Measurements from ENCODE around the gene ATG4B.

ATG4B gene

DNA sequence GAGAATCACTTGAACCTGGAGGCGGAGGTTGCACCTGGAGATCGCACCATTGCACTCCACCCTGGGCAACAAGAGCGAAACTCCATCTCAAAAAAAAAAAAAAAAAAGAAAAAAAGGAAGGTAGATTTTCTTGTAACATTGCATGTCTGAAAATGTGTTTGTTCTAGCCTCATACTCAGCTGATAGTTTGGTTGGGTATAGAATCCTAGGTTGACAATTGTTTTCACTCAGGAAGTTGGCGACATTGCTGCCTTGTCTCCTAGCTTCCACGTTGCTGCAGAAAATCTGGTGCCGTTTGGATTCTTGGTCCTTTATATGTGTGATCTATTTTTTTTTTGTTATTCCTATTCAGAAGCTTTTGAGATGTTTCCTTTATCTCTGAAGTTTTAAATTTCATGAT is 69.0 kb downstream of the ATG4B start:
- Histone ChIP-seq H3K4me1 (ENCODE audit: control insufficient read depth, insufficient read depth, low read length) (peaks cover 7% of the 10 kb centered on the region), H3K9ac (ENCODE audit: low read depth, low read length) (no peak overlapping the region), H3K27me3 (ENCODE audit: control insufficient read depth, insufficient read depth, low read length) (no peaks in the 10 kb centered on the region), H3K9me3 (replicated peaks; ENCODE audit: low read length) (no peaks in the 10 kb centered on the region), H3K36me3 (ENCODE audit: insufficient read depth, low read length) (peaks cover 42% of the 10 kb centered on the region), H3K4me3 (ENCODE audit: low read length) (no peak overlapping the region), H3K4me2 (ENCODE audit: low read length) (no peak overlapping the region)

DNA sequence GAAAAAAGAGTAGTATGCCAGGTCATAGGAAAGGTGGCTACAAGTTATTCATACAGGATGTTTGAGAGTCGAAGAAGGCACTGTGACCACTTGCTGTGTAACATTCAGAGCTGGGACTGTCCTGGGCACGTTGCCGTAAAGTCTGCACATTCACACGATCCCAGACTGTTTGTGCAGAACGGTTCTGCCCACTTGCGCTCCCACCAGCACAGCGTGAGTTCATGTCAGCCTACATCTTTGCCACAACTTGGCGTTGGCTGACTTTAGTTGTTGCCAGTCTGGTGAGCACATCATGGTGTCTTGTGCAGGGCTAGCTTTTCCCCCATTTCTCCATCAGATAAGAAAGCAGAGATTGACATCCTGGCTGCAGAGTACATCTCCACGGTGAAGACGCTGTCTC is 71.4 kb downstream of the ATG4B start:
- Histone ChIP-seq H3K4me3 (ENCODE audit: low read length) (no peak overlapping the region), H3K4me1 (ENCODE audit: control insufficient read depth, insufficient read depth, low read length) (no peaks in the 10 kb centered on the region), H3K9me3 (replicated peaks; ENCODE audit: low read length) (no peaks in the 10 kb centered on the region), H3K4me2 (ENCODE audit: low read length) (no peak overlapping the region), H3K36me3 (ENCODE audit: insufficient read depth, low read length) (peaks cover 59% of the 10 kb centered on the region), H3K27me3 (ENCODE audit: control insufficient read depth, insufficient read depth, low read length) (no peaks in the 10 kb centered on the region), H3K9ac (ENCODE audit: low read depth, low read length) (no peak overlapping the region)

DNA sequence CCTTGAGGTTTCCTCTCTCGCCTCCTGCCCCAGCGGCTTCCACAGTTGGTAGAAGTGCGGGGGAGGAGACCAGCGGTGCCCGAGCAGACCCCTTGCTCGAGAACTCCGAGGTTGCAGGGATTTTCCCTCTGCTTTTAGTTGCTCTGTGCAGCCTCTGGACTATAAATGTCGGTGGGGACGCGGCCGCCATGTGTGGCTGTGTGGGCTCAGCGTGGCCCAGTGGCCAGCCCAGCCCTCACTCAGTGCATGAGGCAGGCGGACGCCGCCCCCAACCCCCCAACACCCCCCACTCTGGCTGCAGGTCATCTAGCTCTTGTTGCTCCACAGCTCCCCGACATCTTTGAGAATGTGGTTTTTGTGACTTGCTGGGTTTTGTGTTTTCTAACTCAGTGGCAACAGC is 81.6 kb downstream of the ATG4B start:
- Histone ChIP-seq H3K36me3 (ENCODE audit: insufficient read depth, low read length) (peaks cover 59% of the 10 kb centered on the region), H3K27me3 (ENCODE audit: control insufficient read depth, insufficient read depth, low read length) (no peaks in the 10 kb centered on the region), H3K4me3 (ENCODE audit: low read length) (no peak overlapping the region)

DNA sequence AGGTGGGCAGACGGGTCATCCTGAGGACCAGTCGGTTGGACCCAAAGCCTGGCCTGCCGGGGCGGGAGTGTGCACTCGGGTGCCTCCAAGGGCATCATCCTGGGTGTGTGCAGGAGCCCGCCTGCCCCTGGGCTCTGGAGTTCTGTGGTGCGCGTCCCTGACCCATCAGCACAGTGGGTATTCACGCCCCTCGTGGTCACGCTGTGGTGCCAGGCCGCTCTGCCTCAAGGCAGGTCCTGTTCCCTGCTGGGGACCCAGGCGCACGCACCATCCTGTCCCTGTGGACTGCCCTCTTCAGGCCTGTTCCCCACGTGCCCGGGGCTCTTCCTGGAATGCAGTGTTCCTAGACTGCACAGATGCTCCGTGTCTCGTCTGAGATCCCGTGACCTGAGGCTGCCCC is 82.6 kb downstream of the ATG4B start:
- H3K4me2 ChIP-seq (ENCODE audit: low read length), result no peak overlapping the region
- H3K4me1 ChIP-seq (ENCODE audit: control insufficient read depth, insufficient read depth, low read length), result no peaks in the 10 kb centered on the region
- no peak overlapping the region for H3K4me3 ChIP-seq (ENCODE audit: low read length)
- H3K27me3 ChIP-seq (ENCODE audit: control insufficient read depth, insufficient read depth, low read length), result no peaks in the 10 kb centered on the region
- no peak overlapping the region for H3K9ac ChIP-seq (ENCODE audit: low read depth, low read length)
- H3K9me3 ChIP-seq (replicated peaks; ENCODE audit: low read length), result peaks cover 5% of the 10 kb centered on the region
- H3K36me3 ChIP-seq (ENCODE audit: insufficient read depth, low read length), result peaks cover 57% of the 10 kb centered on the region

More for the DNA sequence above, 81.6 kb downstream of the ATG4B start:
- Histone ChIP-seq H3K9ac (ENCODE audit: low read depth, low read length) (no peak overlapping the region), H3K4me1 (ENCODE audit: control insufficient read depth, insufficient read depth, low read length) (no peaks in the 10 kb centered on the region), H3K9me3 (replicated peaks; ENCODE audit: low read length) (peaks cover 5% of the 10 kb centered on the region), H3K4me2 (ENCODE audit: low read length) (no peak overlapping the region)

DNA sequence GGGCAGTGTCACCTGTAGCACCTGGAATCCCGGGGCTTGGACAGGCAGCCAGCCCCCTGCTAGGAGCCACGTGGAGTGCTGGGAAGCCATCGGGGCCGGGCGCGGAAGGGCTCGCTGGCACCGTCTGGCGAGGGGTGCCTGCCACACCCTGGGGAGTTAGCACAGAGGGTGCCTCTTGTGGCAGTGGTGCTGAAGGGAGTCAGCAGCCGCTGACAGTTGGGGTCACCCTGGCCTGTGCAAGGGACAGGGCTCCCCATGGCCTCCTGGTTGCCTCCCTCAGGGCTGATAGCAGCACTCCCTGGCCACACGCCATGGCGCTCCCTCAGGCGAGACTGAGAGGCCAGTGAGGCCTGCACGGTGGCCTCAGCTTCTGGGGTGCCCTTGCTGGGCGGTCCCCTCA is 83.1 kb downstream of the ATG4B start:
- Histone ChIP-seq H3K36me3 (ENCODE audit: insufficient read depth, low read length) (peaks cover 57% of the 10 kb centered on the region), H3K4me3 (ENCODE audit: low read length) (no peak overlapping the region), H3K4me2 (ENCODE audit: low read length) (no peak overlapping the region)

DNA sequence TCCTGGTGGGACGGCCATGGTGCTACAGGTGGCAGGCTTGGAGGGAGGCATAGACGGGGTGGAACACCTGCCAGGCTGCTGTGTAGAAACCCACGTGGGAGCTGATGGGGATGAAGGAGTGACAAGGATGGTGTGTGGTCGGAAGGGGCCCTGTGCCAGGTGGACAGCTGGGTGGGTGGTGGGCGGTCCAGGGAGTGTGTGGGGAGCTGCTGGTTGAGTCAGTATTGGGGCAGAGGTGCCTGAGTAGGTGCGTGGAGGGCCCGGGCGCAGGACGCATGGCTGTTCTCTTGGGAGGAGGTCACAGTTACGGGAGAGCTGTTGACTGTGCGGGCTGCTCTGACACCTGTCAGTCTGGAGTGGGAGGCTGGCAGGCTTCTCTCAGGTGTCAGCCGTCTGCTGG is 84.4 kb downstream of the ATG4B start:
- H3K27me3 ChIP-seq (ENCODE audit: control insufficient read depth, insufficient read depth, low read length), result no peaks in the 10 kb centered on the region
- H3K36me3 ChIP-seq (ENCODE audit: insufficient read depth, low read length), result peaks cover 57% of the 10 kb centered on the region
- no peak overlapping the region for H3K4me2 ChIP-seq (ENCODE audit: low read length)
- no peak overlapping the region for H3K9ac ChIP-seq (ENCODE audit: low read depth, low read length)
- H3K4me1 ChIP-seq (ENCODE audit: control insufficient read depth, insufficient read depth, low read length), result no peaks in the 10 kb centered on the region
- H3K4me3 ChIP-seq (ENCODE audit: low read length), result no peak overlapping the region
- H3K9me3 ChIP-seq (replicated peaks; ENCODE audit: low read length), result peaks cover 5% of the 10 kb centered on the region

More for the DNA sequence above, 83.1 kb downstream of the ATG4B start:
- Histone ChIP-seq H3K9ac (ENCODE audit: low read depth, low read length) (no peak overlapping the region), H3K9me3 (replicated peaks; ENCODE audit: low read length) (peaks cover 5% of the 10 kb centered on the region), H3K27me3 (ENCODE audit: control insufficient read depth, insufficient read depth, low read length) (no peaks in the 10 kb centered on the region), H3K4me1 (ENCODE audit: control insufficient read depth, insufficient read depth, low read length) (no peaks in the 10 kb centered on the region)

DNA sequence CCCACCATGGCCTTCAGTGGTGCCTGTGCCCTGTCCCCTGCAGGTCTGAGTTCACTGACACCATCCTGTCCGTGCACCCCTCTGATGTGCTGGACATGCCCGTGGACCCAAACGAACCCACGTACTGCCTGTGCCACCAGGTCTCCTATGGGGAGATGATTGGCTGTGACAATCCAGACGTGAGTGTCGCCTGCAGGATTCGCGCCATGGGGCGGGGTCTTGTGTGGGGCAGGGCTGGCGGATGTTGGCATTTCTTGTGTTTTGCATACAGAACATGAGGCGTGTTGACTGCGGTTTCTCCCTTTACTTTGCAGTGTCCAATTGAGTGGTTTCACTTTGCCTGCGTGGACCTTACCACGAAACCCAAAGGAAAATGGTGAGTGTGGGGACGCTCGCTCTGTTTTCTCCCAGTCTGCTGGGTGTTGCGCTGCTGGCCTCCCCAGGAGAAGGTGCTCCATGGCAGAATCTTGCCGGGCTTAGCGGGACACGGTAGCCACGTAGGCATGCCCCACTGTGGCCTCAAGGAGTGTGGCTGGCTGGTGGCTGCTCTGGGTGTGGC is 85.5 kb downstream of the ATG4B start:
- Histone ChIP-seq H3K4me1 (ENCODE audit: control insufficient read depth, insufficient read depth, low read length) (no peaks in the 10 kb centered on the region), H3K36me3 (ENCODE audit: insufficient read depth, low read length) (peaks cover 57% of the 10 kb centered on the region), H3K9ac (ENCODE audit: low read depth, low read length) (no peak overlapping the region), H3K4me2 (ENCODE audit: low read length) (no peak overlapping the region), H3K9me3 (replicated peaks; ENCODE audit: low read length) (peaks cover 5% of the 10 kb centered on the region), H3K27me3 (ENCODE audit: control insufficient read depth, insufficient read depth, low read length) (no peaks in the 10 kb centered on the region), H3K4me3 (ENCODE audit: low read length) (no peak overlapping the region)
